ENCODE data around the gene HEXIM1.

DNA sequence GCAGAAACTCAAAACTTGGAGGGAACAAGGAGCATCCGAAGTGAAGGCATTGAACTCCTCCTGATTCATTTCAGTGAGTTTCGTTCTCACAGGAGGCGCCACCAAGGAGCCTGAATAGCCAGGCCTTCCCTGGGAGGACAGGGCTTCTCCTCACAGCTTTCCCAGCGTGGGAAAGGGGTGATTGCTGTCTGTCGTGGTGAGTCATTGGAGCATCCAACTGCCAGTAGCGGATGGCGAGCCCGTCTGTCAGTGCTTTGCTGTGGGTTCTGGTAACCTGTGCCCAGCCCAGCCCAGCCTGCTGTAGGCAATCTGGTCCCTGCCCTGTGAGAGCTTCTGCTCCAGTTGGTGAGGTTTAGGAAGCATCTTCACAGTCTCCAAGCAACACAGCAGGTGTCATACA, 44.2 kb upstream of the HEXIM1 start:
- TF ChIP-seq POLR2A (IDR thresholded peaks at IDR 0.05; ENCODE audit: low read depth, low read length) (no peak), POU2F2 (IDR thresholded peaks at IDR 0.05; ENCODE audit: low read depth, low read length) (no peak)

Measured in GM12891 (cell line).